ENCODE data around the gene KIF3A.

Gene KIF3A

DNA sequence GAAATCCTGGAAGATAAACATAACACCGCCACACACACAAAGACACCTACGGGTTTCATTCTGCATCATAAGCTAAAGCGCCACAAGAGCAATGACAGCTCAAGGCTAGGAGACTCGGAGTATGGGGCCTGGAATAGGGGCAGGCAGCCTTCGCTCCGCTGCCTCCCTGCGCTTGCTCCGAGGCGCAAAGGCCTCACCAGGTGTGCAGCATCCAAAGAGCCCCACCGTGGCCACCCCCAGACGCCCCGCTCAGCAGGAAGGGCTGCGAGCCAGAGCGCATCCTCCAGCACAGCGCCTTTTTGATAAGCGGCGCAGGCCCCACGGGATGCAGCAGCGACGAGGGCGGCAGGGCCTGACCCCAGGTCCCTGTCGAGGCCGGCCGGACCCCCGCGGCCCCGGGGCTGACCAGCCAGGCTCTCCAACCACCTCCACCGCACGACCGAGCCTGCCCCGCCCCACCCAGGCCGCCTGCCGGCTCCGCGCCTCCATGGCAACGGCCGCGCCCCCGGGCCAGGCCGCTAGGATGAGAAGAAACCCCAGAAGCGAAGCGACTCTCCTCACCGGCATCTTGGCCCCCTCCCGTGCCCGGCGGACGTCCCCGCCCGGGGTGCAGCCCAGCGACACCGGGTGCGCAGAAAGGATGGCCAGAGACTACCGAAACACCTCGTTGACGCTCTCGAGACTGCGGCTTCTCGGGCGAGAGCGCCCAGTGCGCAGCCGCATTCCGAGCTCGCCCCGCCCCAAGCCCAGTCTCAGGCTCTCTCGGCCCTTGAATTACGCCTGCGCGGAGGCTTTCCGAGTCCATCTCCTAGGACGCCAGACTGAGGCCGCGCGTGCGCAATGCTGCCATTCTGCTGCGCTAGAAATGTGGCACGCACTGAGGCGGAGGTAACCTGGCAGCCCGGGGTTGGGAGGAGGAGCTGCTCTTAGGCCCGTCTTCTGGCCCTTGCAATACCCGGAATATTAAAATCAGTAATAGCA lies at the start of gene KIF3A:
TSS of gene KIF3A (minus strand) at position 694 of the 981 bp plus-strand sequence. CDS start at position 567, 127 bp downstream.
- DNase-seq (ENCODE audit: low spot score) = peak; percentile 99

DNA sequence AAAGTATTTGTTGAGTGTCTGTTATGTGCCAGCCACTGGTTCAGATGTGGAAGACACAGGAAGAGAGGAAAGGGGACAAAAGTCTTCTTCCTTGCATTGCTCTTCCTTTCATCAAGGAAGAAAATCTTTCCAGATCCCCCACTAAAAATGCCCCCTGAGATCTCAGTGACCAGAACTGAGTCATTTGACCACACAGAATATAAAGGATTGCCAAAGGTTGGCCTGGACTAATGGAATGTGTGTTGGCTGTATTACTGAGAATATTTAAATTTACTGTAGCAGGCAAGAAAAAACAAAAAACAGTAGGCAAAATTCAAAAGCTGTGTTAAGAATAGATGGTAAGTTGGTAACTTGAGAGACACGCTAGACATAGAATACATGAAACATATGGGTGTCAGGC lies 49.7 kb upstream of the KIF3A start:
- no peak for DNase-seq (ENCODE audit: low spot score)

DNA sequence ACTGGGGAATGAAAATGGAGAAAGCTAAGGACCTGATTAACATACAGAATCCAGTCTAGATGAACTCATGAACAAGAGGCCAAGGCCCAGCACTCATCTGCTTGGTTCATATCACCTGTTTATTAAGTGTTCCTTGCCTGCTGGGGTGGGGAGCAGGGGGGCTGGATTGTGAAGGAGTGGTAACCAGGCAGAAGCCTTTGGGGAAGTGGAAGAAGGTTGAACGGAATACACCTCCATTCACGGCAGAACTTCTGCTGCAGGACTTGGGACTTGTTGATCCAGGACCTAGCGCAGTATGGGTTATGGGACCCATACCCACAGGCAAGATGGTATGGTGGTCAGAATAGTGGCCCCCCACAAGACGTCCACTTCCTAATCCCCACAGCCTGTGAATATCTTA lies 48.5 kb upstream of the KIF3A start:
- no peak for DNase-seq (ENCODE audit: low spot score)

DNA sequence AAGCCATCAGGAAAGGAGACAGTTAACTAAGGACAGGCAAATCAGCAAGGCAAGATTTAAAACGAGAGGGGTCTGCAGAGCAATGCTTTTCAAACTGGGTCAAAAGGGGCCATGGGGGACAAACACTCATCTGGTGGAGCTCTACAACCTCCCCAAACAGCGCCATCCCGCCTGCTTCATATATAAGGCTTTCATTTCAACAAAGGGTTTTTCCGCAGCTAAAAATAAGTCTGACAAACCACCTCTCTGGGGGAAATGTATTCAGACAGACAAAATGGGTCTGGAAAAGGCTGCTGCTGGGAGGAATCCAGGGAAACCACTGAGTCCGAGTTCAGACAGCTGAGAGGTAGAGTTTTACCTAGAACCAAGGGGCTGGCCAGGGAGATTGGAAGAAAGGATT lies 48.0 kb upstream of the KIF3A start:
- no peak for DNase-seq (ENCODE audit: low spot score)

DNA sequence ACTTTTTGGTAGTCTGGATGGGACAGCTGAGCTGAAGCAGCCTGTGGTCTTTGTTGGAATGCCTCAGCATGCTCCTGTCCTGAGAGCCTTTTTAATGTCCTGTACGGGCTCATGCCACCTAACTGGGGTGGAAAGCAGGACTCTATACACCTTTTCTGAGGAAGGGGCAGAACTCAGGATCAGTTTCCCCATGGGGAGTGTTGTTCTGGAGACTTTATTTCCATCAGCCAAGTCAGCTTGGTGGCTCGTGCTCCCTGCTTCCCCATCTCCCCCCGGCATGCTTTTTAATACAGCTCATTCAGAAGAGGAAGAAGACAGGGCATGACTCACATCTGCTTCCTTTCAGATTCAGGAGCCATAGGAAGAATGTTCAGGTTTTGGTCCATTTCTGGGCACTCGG lies 44.8 kb upstream of the KIF3A start:
- no peak for DNase-seq (ENCODE audit: low spot score)

DNA sequence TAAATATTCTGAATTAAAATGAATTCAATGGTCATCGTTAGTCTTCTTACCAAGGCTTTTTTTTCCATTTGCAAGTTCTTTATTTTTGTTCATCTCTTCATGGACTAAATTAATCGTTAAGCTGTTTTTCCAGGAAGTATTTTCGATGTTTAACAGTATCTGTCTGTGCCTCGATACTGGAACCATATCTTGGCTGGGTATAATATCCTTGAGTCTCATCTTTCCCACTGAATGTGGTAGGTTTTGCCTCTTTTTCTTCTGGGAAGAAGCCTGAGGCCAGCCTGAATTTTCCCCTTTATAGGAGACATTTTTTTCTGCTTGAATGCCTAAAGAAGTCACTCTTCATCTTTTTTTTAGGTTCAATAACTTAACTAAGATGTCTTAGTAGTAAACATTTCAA lies 43.7 kb upstream of the KIF3A start:
- DNase-seq (ENCODE audit: low spot score) = no peak

DNA sequence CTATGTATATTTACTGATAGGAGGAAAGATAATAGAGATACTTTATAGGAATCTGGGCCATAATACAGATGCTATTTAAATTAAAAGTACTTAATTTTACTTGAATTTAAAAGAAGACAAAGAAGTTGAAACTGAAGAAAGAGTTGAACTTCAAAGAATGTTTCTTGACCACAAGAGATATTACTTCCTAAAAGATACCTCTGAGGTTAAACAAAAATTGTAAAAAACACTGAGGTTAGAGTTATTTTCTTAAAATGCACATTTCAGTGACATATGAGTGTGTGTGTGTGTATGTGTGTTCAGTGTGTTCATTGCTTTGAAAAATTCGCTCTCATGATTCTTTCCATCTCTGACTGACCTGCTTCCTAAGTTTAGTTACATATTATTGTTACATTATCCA lies 43.2 kb upstream of the KIF3A start:
- no peak for DNase-seq (ENCODE audit: low spot score)

DNA sequence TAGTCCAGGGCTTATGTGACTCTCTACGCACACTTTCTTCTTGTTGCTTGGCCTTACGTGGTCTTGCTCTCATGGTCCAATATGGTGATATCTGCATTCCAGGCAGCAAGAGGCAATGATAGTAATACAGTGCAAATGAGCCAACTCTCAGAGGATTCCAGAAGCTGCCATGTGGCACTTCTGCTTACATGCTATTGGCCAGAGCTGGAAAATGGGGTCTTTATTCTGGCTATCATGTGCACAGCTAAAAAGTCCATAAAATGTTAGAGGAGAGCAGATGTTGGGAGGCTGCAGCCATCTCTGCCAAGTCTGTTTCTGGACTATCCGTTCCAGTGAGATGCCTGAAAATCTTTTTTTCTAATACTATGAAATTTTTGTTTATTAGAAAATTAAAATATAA lies 42.6 kb upstream of the KIF3A start:
- no peak for DNase-seq (ENCODE audit: low spot score)

DNA sequence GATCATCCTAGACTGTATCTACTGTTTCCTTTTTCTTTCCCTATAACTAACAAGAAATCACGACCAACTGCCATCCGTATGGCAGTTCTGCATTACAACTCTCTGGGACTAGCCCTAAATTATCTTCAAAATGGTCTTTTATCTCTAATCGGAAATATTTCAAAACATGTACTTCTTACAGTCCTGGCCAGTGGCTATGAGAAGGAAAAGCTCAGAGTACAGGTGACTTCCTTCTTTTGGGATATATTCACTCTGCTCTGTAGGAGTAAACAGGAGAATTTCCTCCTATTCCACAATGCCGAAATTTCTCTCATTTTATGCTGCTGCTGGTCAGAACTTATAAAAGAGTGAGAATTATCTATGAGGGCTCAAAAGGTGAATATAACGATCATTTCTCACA lies 41.5 kb upstream of the KIF3A start:
- no peak for DNase-seq (ENCODE audit: low spot score)

DNA sequence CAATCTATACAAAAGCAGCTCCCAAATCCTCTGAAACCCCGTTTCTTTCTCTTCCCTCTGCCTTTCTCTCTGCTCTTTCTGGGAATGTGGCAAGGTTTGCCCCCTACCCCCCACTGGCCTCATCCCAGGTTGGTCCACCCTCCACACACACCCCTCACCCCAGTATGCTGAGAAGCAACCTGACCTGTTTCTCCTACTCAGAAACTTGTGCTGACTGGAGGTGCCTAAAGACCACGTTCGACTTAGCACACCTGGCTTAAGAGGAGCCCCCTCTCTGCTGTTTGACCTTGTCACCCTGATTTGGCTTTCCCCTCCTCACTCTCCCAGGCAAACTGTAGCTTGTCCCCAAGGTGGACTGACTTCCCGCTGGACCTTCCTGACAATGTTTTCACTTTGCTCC lies 40.8 kb upstream of the KIF3A start:
- DNase-seq (ENCODE audit: low spot score) = no peak

DNA sequence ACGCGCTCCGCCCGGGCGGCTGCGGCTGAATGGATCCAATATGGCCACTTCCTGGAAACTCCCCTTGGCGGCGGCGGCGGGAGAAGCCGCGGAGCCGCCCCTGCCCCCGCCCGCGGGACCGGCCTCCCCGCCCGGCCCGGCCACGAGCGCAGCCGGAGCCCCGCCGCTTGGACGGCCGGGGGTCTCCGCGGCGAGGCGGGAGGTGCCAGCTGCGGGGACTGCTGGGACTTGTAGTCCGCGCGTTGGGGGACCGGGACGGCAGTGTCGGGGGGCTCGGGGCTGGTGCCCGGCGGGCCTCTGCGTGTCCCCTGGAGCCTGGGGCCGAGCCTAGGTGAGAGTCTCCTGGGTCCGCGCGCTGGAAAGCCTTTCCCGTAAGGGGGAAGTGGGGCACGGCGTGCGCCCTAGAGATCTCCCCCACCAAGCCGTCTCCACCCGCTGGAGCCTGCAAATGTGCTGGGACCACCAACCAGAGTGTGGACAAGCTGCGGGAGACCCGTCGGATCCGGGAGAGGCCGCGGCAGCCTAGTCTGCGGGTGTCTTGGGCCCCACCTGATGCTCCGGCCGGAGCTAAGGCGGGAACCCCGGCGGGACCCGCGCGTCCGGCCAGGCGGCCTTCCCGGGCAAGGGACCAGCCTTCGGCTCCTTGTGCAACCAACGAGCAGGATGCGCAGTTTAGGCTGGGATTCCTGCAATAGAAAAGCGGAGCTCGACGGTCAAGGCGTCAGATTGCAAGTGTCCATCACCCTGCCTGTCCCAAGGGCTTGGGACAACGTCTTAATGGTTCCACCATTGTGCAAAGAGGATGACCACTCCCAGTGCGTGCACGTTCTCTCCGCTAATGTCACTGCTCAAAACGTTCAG lies 40.1 kb upstream of the KIF3A start, which contains the start of gene SEPTIN8:
TSS of gene SEPTIN8 (minus strand) at position 31 of the 861 bp plus-strand sequence. CDS start 102 bp downstream, outside the sequence.
- peak; percentile 22 for DNase-seq (ENCODE audit: low spot score)

DNA sequence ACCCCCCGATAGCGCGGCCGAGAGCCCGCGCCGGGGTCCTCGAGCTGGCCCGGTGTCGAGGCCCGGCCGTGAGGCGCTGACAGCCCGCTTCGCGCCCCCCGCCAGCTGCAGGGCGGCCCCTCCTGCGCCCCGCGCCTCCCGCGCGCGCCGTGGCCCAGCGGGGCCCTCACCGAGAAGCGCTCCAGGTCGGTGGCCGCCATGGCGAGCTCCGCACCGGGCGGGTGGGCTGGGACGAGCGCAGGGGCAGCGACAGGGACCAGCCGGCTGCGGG lies 39.5 kb upstream of the KIF3A start:
- DNase-seq (ENCODE audit: low spot score) = no peak

DNA sequence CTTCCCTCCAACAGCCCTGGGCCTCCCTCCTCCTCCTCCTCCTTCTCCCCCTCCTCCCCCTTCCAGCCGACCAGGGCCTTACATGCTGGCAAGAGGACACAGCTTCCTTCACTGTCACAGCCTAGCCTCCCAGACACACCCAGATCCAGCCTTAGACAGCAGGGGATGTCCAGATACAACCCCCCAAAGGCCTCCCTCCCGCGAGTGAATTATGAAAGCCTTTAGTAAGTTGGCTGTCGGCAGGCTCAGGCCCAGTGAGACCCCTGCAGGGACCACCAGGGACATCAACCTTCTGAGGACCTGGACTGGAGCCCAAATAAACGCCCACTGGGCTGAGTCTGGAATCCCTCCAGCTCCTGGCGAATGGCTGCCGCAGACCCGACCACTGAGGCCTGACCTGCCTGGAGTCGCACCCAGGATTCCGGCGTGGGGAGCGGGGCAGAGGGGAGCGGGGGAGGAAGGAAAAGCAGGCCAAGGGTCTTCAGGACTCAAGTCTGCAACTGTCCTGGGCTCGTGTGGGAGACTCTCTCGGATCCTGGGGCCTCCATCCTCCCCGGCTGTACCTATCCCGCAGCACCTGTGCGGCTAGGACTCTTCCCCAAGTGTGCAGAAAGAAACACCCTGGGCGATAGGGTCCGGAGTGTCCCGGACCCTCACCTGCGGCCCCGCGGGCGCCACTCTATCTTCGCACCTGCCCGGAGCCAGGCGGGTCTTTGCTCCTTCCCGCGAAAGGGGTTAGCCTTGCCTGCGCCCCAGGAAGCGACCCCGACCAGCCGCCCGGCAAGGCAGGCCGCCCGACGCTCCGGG lies 39.0 kb upstream of the KIF3A start:
- DNase-seq (ENCODE audit: low spot score) = no peak

DNA sequence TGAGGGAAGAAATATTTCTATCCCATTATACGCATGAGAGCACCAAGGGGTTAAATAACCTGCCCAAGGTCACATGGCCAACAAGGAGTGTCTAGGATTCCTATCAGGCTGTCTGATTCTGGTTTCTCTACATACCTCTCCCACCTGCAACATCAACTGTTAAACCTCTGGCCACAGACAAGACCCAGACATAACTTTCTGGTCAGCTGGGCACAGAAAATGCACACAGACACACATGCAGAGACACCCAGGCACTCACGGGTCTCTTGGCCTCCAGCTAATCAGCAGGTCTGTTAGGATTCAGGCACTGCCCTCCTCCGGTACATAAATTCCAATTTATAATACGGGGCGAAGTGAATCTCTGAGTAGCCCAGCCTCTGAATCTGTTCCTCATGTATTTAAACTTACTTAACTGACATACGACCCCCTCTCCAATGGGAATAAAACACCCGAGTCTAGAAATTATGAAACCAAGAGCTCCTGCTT lies 38.2 kb upstream of the KIF3A start:
- DNase-seq (ENCODE audit: low spot score) = no peak

DNA sequence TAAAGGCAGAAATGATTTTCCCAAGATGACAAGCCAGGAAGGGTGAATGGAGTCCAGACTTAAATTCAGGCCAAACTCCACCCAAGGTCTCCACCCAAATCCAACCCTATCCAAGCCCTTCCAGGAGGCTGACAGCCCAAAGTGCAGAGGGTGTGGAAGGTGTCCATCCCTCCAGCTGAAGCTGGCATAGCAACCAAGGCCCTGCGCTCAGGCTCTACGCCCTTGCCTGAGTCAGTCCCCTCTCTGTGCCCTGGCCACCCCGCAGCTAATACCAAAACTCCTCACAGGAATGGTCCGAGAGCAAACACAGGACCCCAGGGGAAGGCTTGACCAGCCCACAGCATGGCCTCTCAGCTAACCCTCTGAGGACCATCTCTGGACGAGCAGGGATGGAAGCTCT lies 37.5 kb upstream of the KIF3A start:
- DNase-seq (ENCODE audit: low spot score) = no peak

DNA sequence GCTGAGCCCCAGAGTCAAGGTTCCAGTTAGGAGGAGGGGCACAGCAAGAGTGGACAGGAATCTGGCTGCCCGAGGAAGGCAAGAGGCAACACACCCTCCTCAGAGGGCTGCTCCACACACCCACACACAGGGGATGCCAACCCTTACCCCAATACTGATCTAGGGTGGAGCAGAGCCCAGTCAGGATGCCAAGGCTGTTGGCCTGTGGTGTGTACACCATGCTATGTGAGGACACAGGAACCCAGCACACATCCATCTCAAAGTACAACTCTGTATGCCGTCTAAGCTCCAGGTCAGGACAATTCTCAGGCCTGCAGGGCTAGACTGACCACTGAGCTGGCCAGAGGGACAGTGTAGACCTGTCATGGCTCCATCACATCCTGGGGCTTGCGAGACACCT lies 37.1 kb upstream of the KIF3A start:
- no peak for DNase-seq (ENCODE audit: low spot score)

DNA sequence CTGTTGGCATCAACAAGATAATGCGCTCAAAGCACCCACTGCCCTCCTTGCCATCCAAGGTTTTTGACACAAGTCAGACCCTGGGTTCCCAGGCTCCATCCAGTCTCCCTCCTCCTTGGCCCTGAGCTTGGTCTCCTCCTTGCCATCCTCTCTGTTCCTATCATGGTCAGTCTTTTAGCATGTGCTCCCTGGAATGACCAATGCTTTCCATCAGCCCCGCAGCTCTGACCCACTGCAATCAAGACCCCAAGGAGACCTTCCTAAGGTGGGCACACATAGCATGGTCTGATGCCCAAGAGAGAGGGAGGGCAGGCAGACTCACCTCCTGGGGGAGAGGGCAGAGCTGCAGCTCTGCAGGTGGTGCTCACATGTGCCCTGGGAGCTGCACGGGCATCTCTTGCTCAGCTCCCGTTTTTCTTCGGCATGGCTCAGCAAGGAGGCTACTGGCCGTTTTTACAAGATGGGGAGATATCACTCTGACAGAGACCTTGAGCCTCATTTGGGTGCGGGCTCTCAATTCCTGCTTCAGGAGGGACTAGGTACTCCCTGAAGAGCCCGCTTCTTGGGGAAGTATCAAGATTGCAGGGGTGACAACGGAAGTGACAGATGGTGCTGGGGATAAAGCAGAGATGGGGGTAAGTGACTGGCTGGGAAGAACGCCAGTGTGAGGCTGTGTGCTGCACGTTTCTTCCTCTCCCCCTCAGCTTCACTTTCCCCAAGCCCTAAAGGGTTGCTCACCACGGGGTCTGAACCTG lies 36.4 kb upstream of the KIF3A start:
- DNase-seq (ENCODE audit: low spot score) = no peak

DNA sequence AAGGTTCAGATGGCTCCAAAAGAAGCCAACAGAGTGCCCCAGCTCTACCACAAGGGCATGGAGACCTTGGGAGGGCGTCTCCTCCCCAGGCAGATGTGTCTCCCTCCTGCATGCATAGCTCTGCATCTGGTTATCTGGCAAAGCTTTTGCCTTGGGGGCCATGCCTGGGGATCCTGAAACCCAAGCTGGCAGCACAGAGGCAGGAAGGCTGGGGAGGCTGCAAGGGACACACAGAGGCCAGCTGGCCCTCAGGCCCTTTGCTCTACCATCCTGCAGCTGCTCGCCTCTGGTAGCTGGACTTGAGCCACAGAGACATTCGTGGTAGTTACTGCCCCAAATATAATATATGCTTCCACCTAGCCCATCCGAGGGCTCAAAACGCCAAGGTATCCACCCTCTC lies 35.8 kb upstream of the KIF3A start:
- DNase-seq (ENCODE audit: low spot score) = no peak

DNA sequence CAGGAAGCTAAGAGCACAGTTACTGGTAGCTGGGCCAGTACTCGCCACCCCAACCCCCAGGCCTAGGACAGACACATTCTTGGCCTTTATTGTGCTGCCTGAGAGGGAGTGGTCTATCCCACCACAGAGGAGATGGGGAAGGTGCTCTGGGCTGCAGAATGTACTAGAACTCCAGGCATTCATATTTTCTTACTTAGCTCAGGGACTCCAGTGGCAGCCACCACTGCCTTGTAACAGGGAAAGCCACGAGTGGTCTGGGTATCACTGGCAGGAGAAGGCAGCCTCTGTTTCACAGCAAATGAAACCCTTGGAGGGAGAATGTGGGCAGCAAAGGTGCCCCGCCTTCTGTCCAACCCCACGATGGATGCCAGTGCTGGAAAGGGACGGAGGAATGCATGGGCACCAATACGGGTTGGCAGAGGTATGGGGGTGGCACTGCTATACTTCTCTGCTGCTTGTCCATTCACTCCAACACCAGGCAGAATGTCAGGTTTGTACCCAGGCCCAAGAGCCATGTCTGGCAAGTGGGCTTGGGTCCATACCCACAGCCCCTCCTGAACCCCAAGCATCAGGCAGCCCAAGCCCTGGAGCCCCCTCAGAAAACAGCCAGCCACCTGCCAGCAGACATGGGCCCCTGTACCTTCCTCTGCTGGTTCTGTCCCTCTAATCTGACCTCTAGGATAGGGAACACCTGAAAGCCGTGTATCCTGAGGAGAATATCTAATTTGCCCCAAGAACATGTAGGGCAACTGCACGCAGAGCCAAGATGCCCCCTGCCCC lies 35.1 kb upstream of the KIF3A start:
- no peak for DNase-seq (ENCODE audit: low spot score)

DNA sequence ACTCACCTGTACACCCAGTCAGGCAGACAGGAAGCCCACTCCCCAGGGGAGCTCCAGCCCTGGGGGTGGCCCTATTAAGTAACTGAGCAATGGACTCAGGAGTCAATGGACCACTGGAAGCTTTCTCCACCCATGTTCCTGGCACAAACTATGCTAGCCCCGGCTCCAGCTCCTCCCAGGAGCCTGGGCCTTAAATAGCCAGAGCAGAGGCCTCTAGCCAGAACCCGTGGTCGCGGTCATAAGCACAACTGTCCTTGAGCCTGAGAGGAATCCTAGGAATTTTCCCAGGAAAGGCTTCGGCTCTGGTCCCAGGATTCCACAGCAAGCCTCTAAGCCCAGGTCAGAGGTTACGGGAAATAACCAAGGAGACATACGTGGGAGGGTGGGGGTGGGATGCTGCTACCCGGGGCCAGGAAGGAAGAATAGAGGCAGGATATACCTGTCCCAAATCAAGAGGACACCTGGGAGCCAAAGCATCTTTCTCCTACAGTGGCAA lies 34.2 kb upstream of the KIF3A start:
- no peak for DNase-seq (ENCODE audit: low spot score)
